HG02852 (cell line): ENCODE measurements around the gene TMEM163.
A peak's percentile ranks its signal among the peaks of the same experiment; 100 is the strongest.
"Not testable (repeated sequence)": the region's sequence is repeated elsewhere in the genome, so short reads cannot be mapped to it uniquely, and the experiment has no call there.

Experiments
- ATAC-seq: cut with Tn5 transposase; IDR thresholded peaks from one replicate; pipeline ENCODE4 v1.9.1; 2021; ENCODE audit warnings: mild to moderate bottlenecking, moderate library complexity; ENCODE audit not compliant: unreplicated experiment

Gene TMEM163

DNA sequence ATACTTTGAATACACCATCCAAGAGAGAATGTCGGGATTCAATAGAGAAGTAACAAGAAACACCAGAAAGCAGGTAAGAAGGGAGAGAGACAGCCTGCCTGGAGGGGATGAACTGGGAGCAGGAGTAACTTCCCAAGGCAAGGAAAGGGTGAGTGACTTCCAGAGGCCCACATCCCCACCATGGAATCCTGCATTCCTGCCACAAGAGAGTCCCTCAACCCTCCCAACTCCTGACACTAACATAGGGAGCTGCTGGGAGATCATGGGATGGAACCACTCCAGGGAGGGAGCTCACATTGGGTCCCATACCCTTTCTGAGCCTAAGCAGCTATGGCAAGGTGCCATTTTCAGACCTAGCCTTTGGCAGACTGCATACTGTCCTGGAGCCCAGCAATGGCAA is 5.5 kb upstream of the TMEM163 start:
- no peak for ATAC-seq

- not testable (repeated sequence) for ATAC-seq
These were observed 4.9 kb upstream of the TMEM163 start for GRCh38 chr2:134723742-134724141.

DNA sequence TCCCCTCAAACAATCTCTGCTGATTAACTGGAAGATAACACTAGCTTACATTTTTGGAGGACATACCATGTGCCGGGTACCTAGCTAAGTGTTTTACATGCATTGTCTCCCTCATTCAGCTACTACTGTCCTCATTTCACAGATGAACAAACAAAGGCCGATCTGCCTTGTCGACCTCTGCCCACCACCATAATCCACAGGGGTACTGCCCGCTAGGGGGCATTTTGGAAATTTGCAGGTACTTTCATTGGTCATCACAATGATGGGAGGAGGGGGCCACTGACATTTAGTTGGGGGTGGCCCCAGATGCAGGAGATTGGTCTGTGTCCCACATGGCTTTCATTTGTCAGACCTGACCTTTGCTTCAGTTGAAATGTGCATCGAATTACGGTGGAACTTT is 3.9 kb upstream of the TMEM163 start:
- no peak for ATAC-seq

- ATAC-seq = no peak
These were observed 2.8 kb upstream of the TMEM163 start for GRCh38 chr2:134721596-134721995.

- peak; percentile 26 for ATAC-seq
These were observed 580 bp downstream of the TMEM163 start for GRCh38 chr2:134718023-134718816.

GRCh38 chr2:134717286-134718022 is 1.3 kb downstream of the TMEM163 start:
- no peak for ATAC-seq

DNA sequence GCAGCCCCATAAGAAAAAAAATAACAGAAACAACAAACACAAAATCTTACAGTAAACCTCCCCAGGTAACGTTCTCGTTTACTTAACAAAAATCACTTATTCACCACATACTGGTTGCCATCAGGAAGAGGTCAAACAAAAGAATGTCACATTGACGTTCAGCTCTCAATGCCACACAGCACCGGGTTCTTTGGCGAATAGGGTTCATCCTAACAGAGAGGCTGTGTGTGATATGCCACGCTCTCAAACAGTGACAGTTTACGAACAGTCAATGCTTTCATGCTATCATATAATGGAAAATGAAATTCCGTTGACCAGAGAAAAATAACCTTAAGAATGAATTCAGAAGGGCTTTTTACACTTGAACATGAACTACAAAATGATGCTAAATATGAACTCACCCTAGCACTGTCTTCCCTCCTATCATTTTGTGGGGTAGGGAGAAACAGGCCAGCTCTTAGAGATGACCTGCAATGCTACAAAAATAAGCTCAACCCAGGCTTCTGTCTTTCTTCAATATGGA is 2.0 kb downstream of the TMEM163 start:
- ATAC-seq = no peak

DNA sequence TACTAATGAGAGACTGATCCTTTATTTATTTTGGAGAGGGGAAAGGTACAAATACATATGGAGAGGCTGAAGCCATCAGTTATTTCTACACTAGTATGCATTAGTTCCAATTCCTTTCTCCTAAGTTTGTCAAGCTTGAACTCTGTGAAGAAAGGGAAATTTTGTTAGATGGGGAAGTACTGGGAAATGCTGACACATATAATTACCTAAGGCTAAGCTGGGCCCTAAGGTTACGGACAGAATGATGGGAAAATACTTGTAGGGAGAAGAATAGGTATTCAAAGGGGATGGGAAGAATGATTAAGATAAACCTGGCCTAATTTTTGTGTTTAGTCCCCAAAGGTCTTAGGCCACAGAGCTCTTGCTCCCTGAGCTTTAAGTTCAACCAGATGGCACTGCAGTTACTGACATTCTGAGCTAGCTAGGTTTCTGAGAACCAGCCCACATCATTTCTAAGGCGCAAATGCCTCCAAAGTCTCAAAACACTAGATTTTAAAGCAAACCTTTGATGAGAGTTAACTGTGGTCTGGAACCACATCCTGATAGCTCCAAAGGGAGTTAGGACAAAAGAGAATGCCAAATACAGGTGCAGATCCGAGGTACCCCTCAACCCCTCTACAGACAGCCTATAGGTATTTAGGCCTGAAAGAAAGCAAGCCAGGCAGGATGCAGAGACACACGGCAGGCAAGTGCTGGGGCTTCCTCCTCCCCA is 2.7 kb downstream of the TMEM163 start:
- ATAC-seq = no peak

DNA sequence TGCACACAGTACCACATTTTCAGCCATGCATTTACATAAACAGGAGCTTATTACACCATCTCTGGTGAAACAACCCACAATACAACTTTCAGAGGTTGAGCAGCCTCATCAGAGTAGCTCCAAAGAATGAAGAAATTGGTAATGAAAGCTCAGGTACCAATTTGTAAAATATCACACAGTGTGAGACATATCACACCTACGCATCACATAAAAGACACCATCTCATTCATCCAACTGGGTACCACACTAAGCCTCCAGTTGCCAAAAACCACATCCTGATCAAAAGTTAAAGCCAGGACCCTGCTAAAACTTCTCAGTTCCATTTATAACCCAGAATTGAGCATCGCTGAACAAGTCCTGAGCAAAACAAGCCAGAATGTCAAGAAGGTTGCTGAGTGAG is 4.6 kb downstream of the TMEM163 start:
- ATAC-seq = peak; percentile 41

- ATAC-seq = no peak
These were observed 5.2 kb downstream of the TMEM163 start for GRCh38 chr2:134713606-134714005.

- ATAC-seq = no peak
These were observed 5.6 kb downstream of the TMEM163 start for GRCh38 chr2:134713176-134713575.

GRCh38 chr2:134712736-134713135 is 6.1 kb downstream of the TMEM163 start:
- no peak for ATAC-seq

GRCh38 chr2:134712299-134712698 is 6.5 kb downstream of the TMEM163 start:
- ATAC-seq = no peak

DNA sequence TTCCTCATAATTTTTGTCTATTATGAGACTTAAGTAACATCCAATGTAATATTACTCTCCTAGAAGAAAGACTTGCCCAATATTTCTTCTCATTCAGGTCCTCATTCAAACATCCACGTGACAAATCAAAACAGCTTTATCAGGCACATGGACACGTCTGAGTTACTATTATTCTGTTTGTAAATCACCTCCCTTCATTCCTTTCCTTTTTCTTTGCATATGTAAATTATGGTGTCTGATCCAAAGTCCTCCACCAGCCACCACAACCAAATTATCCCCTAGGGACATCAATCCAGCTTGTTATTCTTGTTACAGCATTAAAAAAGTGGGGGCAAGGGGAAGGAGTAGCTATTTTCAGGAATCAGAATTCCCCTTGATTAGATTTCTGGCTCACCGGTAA is 7.1 kb downstream of the TMEM163 start:
- ATAC-seq = no peak

GRCh38 chr2:134707330-134707676 is 11.5 kb downstream of the TMEM163 start:
- no peak for ATAC-seq

- no peak for ATAC-seq
These were observed 12.0 kb downstream of the TMEM163 start for GRCh38 chr2:134706587-134707329.

DNA sequence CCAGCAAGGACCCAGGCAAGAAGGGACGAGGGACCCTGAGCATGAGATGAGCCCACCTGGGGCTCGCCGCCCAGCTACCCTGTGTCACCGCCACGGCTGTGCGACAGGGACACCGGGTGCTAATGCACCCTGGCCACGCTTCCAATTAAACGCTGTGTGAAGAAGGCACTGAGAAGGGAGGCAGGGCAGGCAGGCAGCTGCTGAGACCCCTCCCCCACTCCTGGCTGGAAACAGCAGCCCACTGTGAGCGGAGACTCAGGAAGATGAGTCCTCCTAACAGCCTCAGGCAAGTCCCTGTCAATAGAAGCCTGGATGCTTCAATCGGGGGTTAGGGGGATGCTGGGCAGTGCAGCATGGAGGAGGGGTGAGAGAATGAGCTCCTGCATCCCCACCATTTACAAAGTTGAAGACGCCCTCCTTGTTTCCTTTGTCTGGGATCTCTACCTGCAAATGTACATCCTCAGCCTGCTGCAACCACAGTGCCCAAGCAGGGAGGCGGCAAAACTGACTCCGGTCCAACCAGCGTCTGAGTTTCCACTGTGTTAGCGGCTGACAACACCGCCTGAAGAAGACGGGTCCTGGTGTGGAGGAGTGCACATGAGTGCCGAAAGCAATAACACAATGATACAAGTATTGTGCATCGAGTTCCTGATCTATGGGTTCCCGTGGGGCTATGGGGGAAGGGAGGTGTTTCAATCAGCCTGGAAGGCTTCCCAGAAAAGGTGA is 12.8 kb downstream of the TMEM163 start:
- no peak for ATAC-seq

DNA sequence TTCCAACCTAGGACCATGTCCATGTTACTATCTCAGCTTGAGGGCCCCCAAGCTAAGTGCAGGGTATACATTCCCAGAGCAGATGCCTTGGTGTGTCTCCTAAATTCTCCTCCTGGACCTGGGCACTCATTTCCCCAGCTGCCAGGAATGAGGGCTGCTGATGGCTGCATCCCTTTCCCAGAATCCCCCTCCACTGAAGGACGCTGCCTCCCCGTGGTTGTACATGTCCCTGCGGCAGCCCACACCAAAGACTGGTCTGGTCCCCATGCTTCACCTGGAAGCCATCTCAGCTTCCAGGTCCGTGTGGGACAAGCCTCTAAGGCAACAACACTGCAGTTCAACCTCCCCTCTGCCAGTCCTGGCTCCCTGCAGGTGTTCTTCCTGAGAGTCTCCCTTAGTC is 14.6 kb downstream of the TMEM163 start:
- no peak for ATAC-seq

DNA sequence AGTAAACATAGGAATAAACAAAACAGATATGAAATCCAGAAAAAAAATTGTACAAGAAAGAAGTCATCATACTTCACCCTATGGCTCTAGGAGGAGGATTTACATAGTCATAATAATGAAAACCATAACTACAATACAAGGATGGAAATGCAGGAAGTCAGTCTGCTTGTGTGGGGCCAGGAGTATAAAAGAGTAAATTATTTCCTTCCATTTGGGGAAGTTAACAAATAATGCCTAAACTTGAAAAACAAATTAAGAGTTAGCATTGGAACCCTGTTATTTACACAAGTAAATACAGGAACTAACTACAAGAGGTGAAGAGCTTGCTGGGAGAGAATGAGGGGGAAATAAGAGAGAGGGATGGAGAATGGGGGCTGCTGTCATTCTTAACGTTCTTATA is 15.4 kb downstream of the TMEM163 start:
- ATAC-seq = no peak

DNA sequence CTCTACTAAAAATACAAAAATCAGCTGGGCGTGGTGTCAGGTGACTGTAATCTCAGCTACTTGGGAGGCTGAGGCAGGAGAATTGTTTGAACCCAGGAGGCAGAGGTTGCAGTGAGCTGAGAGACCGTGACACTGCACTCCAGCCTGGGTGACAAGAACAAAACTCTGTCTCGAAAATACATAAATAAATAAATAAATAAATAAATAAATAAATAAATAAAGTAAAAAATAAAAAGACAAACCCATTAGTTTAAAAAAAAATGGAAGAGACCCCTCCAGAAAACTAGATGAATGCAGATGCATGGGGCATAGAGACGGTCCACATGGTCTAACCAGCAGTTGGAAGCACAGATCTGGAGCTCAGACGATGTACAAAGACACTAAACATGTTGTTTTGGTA is 18.1 kb downstream of the TMEM163 start:
- no peak for ATAC-seq
